SU-DHL-6 (cell line): Measurements from ENCODE around the gene DIS3L.

ENCODE experiments used
- H2AFZ ChIP-seq: fragments of 200-600 bp; sonication (generic); 2 replicates; pipeline ENCODE4 v1.6.1; 2014; ENCODE audit warnings: low read depth, mild to moderate bottlenecking, moderate library complexity, mixed read lengths, antibody characterized with exemption, low read length; ENCODE audit not compliant: severe bottlenecking
- H3F3A ChIP-seq: fragments of 200-600 bp; shearing (Covaris generic); 2 replicates; pipeline ENCODE4 v1.6.0; 2016; ENCODE audit warnings: antibody characterized with exemption, mild to moderate bottlenecking; ENCODE audit not compliant: insufficient read depth
- H3K27ac ChIP-seq: fragments of 200-600 bp; sonication (generic); 2 replicates; pipeline ENCODE4 v1.5.1; 2016; ENCODE audit warnings: low read depth, mild to moderate bottlenecking, low read length, moderate library complexity, mixed read lengths
- H3K27me3 ChIP-seq: fragments of 200-600 bp; sonication (generic), shearing (Covaris generic); 2 replicates; pipeline ENCODE4 v1.6.0; 2014; ENCODE audit warnings: mild to moderate bottlenecking, low read length
- H3K36me3 ChIP-seq: fragments of 200-600 bp; sonication (generic); 2 replicates; pipeline ENCODE4 v1.6.1; 2014; ENCODE audit warnings: mild to moderate bottlenecking, low read length, mixed read lengths
- H3K4me2 ChIP-seq: fragments of 300-600, 200-600 bp; shearing (Covaris generic), sonication (generic); 2 replicates; pipeline ENCODE4 v1.6.0; 2014; ENCODE audit warnings: low read length, low read depth, mild to moderate bottlenecking; ENCODE audit not compliant: poor library complexity, severe bottlenecking
- H3K4me3 ChIP-seq: fragments of 200-600 bp; sonication (generic); 2 replicates; pipeline ENCODE4 v1.5.1; 2014; ENCODE audit warnings: antibody characterized with exemption, low read length, mild to moderate bottlenecking, mixed read lengths; ENCODE audit not compliant: insufficient read depth, poor library complexity, severe bottlenecking
- H3K79me2 ChIP-seq: fragments of 200-600 bp; sonication (generic); 2 replicates; pipeline ENCODE4 v1.6.1; 2014; ENCODE audit warnings: mild to moderate bottlenecking, low read length, moderate library complexity; ENCODE audit not compliant: insufficient read depth
- H3K9ac ChIP-seq: fragments of 200-600 bp; sonication (generic); 2 replicates; pipeline ENCODE4 v1.7.0; 2014; ENCODE audit warnings: mild to moderate bottlenecking, low read length
- H3K9me2 ChIP-seq: fragments of 200-600 bp; sonication (generic); replicated peaks from 2 replicates; pipeline ENCODE4 v1.6.1; 2014; ENCODE audit warnings: low read length; ENCODE audit not compliant: insufficient read depth
- H3K9me3 ChIP-seq: fragments of 200-600 bp; sonication (generic); 2 replicates; pipeline ENCODE4 v1.6.1; 2014; ENCODE audit warnings: low read length, mixed read lengths; ENCODE audit not compliant: insufficient read depth
- H4K20me1 ChIP-seq: fragments of 200-600 bp; sonication (generic); 2 replicates; pipeline ENCODE4 v1.6.1; 2014; ENCODE audit warnings: low read depth, mild to moderate bottlenecking, antibody characterized with exemption, low read length, moderate library complexity, mixed read lengths
- CTCF ChIP-seq: fragments of 200-600 bp; sonication (generic); IDR thresholded peaks from one replicate; pipeline ENCODE4 v1.5.1; 2017; ENCODE audit warnings: antibody characterized with exemption, mild to moderate bottlenecking, low read length, moderate library complexity; ENCODE audit not compliant: insufficient read depth, poor library complexity, severe bottlenecking
- EZH2phosphoT487 ChIP-seq: fragments of 200-600 bp; sonication (generic), shearing (Covaris generic); conservative IDR thresholded peaks from 2 replicates; pipeline ENCODE4 v1.6.1; 2018; ENCODE audit warnings: mild to moderate bottlenecking, antibody characterized with exemption, low read length, moderate library complexity, mixed read lengths

DIS3L gene

GRCh38 chr15:66288093-66288492 lies 5.3 kb upstream of the DIS3L start:
- Histone ChIP-seq H3K27ac (no peak overlapping the region), H3K9ac (no peak overlapping the region)

GRCh38 chr15:66288551-66289185 lies 4.7 kb upstream of the DIS3L start:
- Histone ChIP-seq H3K79me2 (no peaks in the 10 kb centered on the region), H3K27me3 (no peaks in the 10 kb centered on the region), H4K20me1 (no peaks in the 10 kb centered on the region), H3K4me2 (no peak overlapping the region), H3K36me3 (no peaks in the 10 kb centered on the region), H3K4me3 (no peak overlapping the region), H3K9me3 (no peaks in the 10 kb centered on the region), H3K9me2 (no peaks in the 10 kb centered on the region), H3K9ac (no peak overlapping the region), H3F3A (no peaks in the 10 kb centered on the region; the same call in 1 of the 2 replicates), H2AFZ (no peak overlapping the region), H3K27ac (no peak overlapping the region)
- no peak for TF ChIP-seq EZH2phosphoT487

More at GRCh38 chr15:66288093-66288492, 5.3 kb upstream of the DIS3L start:
- H3F3A ChIP-seq: no peaks in the 10 kb centered on the region; the same call in 1 of the 2 replicates
- H2AFZ ChIP-seq: no peak overlapping the region
- no peak overlapping the region for H3K4me3 ChIP-seq
- H3K27me3 ChIP-seq: no peaks in the 10 kb centered on the region
- no peaks in the 10 kb centered on the region for H3K9me3 ChIP-seq
- no peaks in the 10 kb centered on the region for H3K36me3 ChIP-seq
- H3K9me2 ChIP-seq: no peaks in the 10 kb centered on the region
- no peak for TF ChIP-seq CTCF
- TF ChIP-seq EZH2phosphoT487: no peak
- no peak overlapping the region for H3K4me2 ChIP-seq
- no peaks in the 10 kb centered on the region for H3K79me2 ChIP-seq
- no peaks in the 10 kb centered on the region for H4K20me1 ChIP-seq

GRCh38 chr15:66290007-66290406 lies 3.4 kb upstream of the DIS3L start:
- H3K27ac ChIP-seq: no peak overlapping the region
- no peaks in the 10 kb centered on the region for H3K36me3 ChIP-seq
- H3K4me2 ChIP-seq: no peak overlapping the region
- H3K9me2 ChIP-seq: no peaks in the 10 kb centered on the region
- H3K9ac ChIP-seq: no peak overlapping the region
- TF ChIP-seq CTCF: no peak
- no peak for TF ChIP-seq EZH2phosphoT487
- H4K20me1 ChIP-seq: no peaks in the 10 kb centered on the region
- H3K79me2 ChIP-seq: peaks cover 6% of the 10 kb centered on the region
- H3F3A ChIP-seq: peaks cover 11% of the 10 kb centered on the region
- H3K9me3 ChIP-seq: no peaks in the 10 kb centered on the region
- no peak overlapping the region for H3K4me3 ChIP-seq
- no peaks in the 10 kb centered on the region for H3K27me3 ChIP-seq
- H2AFZ ChIP-seq: no peak overlapping the region

GRCh38 chr15:66290518-66290917 lies 2.9 kb upstream of the DIS3L start:
- Histone ChIP-seq H3K9me3 (no peaks in the 10 kb centered on the region), H3K27me3 (no peaks in the 10 kb centered on the region), H3K9me2 (no peaks in the 10 kb centered on the region), H3F3A (peaks cover 15% of the 10 kb centered on the region), H4K20me1 (no peaks in the 10 kb centered on the region), H3K27ac (no peak overlapping the region), H3K36me3 (no peaks in the 10 kb centered on the region), H3K9ac (no peak overlapping the region), H3K4me3 (no peak overlapping the region), H3K79me2 (peaks cover 11% of the 10 kb centered on the region), H2AFZ (no peak overlapping the region), H3K4me2 (no peak overlapping the region)
- no peak for TF ChIP-seq EZH2phosphoT487
- no peak for TF ChIP-seq CTCF
